Endothelial cell of umbilical vein (primary cell): ENCODE measurements around the gene SLC13A1. TPM values are rescaled to one million over a fixed set of nuclear protein-coding genes. Genes with fewer than 3 reads are reported as not detected.

Source experiments
- BruUV-seq: library from RNA; stranded (reverse); fragments of 400-500 nt; replicated peaks from 2 replicates; lab custom pipeline; 2021; lab: Mats Ljungman, UMichigan
- CTCF ChIA-PET: fragments of 300-600, 350-600 bp; sonication (Branson Sonifier 250); formaldehyde crosslinking; loops from one replicate; lab custom pipeline; 2021; ENCODE audit warnings: antibody characterized with exemption, inconsistent platforms; lab: Charles Lee
- POLR2A ChIA-PET: fragments of 300-600, 350-600 bp; sonication (Branson Sonifier 250); formaldehyde crosslinking; loops from one replicate; lab custom pipeline; 2021; ENCODE audit warnings: antibody characterized with exemption, inconsistent platforms; lab: Charles Lee
- DNase-seq: peaks from one replicate; pipeline ENCODE4 v3.0.0-alpha.2; 2011; ENCODE audit warnings: low read depth, low spot score
- FAIRE-seq: peaks from 2 replicates; lab custom pipeline; 2011; peaks lifted over from hg19 to GRCh38; lab: Jason Lieb, UNC
- H2AFZ ChIP-seq: 2 replicates; pipeline ENCODE4 v1.6.0; 2012; ENCODE audit warnings: low read depth, low read length, control low read depth, inconsistent platforms
- H3K27ac ChIP-seq: 2 replicates; pipeline ENCODE4 v1.5.1; 2011; ENCODE audit warnings: low read depth, mild to moderate bottlenecking, control low read depth, low read length, moderate library complexity; ENCODE audit not compliant: insufficient read depth
- H3K27me3 ChIP-seq, 2 experiments: 2 replicates each; pipeline versions ENCODE4 v1.6.0 to v1.6.1; 2011; ENCODE audit warnings: low read length in 2 of 2, mixed read lengths in 1 of 2; ENCODE audit not compliant: control insufficient read depth in 2 of 2, insufficient read depth in 2 of 2
- H3K36me3 ChIP-seq, 2 experiments: 2 replicates in 1 of 2; 3 replicates in 1 of 2; pipeline ENCODE4 v1.5.1; 2011; ENCODE audit warnings: low read length in 2 of 2, mild to moderate bottlenecking in 1 of 2, moderate library complexity in 1 of 2; ENCODE audit not compliant: control insufficient read depth in 2 of 2, insufficient read depth in 2 of 2; ENCODE audit errors: extremely low read depth in 1 of 2
- H3K4me1 ChIP-seq: 3 replicates; pipeline ENCODE4 v1.5.1; 2011; ENCODE audit warnings: mild to moderate bottlenecking, low read length; ENCODE audit not compliant: control insufficient read depth, insufficient read depth; ENCODE audit errors: extremely low read depth
- H3K4me2 ChIP-seq: 2 replicates; pipeline ENCODE4 v1.6.1; 2011; ENCODE audit warnings: low read length, control low read depth, mixed read lengths; ENCODE audit not compliant: insufficient read depth
- H3K4me3 ChIP-seq, 3 experiments: fragments of 200-600 bp in 1 of 3; sonication (generic), shearing (Covaris generic) in 1 of 3; replicated peaks in 1 of 3; 2 replicates each; pipeline ENCODE4 v1.5.1; 2011 to 2016; ENCODE audit warnings: control low read depth in 3 of 3, low read length in 3 of 3, mild to moderate bottlenecking in 2 of 3, inconsistent platforms in 1 of 3, low read depth in 1 of 3, moderate library complexity in 1 of 3; ENCODE audit not compliant: insufficient read depth in 1 of 3
- H3K79me2 ChIP-seq: 2 replicates; pipeline ENCODE4 v1.6.0; 2012; ENCODE audit warnings: low read length, inconsistent platforms; ENCODE audit not compliant: control insufficient read depth, insufficient read depth
- H3K9ac ChIP-seq: replicated peaks from 2 replicates; pipeline ENCODE3; 2011; ENCODE audit warnings: low read length, control low read depth; ENCODE audit not compliant: insufficient read depth; ENCODE audit errors: extremely low read depth
- H3K9me1 ChIP-seq: replicated peaks from 3 replicates; pipeline ENCODE4 v1.6.0; 2011; ENCODE audit warnings: mild to moderate bottlenecking, low read length; ENCODE audit not compliant: control insufficient read depth, insufficient read depth; ENCODE audit errors: extremely low read depth
- H3K9me3 ChIP-seq: replicated peaks from 2 replicates; pipeline ENCODE4 v1.5.1; 2012; ENCODE audit warnings: low read length, inconsistent platforms; ENCODE audit not compliant: control insufficient read depth, insufficient read depth
- H4K20me1 ChIP-seq: replicated peaks from 2 replicates; pipeline ENCODE3; 2011; ENCODE audit warnings: mild to moderate bottlenecking, low read length; ENCODE audit not compliant: control insufficient read depth, insufficient read depth; ENCODE audit errors: extremely low read depth
- CTCF ChIP-seq, 2 donors: IDR thresholded peaks; 1 replicate in 1 of 2; 2 replicates in 1 of 2; pipeline ENCODE4 v1.5.1; 2011; ENCODE audit warnings: low read length in 2 of 2, mild to moderate bottlenecking in 2 of 2, moderate library complexity in 2 of 2, control low read depth in 1 of 2, inconsistent platforms in 1 of 2, low read depth in 1 of 2; ENCODE audit not compliant: insufficient read depth in 1 of 2; ENCODE audit errors: extremely low read depth in 1 of 2
- EZH2 ChIP-seq: IDR thresholded peaks from 2 replicates; pipeline ENCODE4 v1.6.1; 2012; ENCODE audit warnings: borderline replicate concordance, low read depth, mild to moderate bottlenecking, moderate library complexity, low read length, inconsistent platforms; ENCODE audit not compliant: severe bottlenecking
- FOS ChIP-seq: IDR thresholded peaks from 2 replicates; pipeline ENCODE4 v1.6.1; 2011; ENCODE audit warnings: mild to moderate bottlenecking, low read length, moderate library complexity, borderline replicate concordance; ENCODE audit not compliant: insufficient read depth
- GATA2 ChIP-seq: IDR thresholded peaks from 2 replicates; pipeline ENCODE4 v1.7.0; 2011; ENCODE audit warnings: low read depth, mild to moderate bottlenecking, moderate library complexity, mixed read lengths, low read length; ENCODE audit not compliant: insufficient read length, insufficient read depth
- JUN ChIP-seq: IDR thresholded peaks from 2 replicates; pipeline ENCODE4 v1.6.1; 2011; ENCODE audit warnings: borderline replicate concordance, low read depth; ENCODE audit not compliant: insufficient read length, insufficient read depth
- MYC ChIP-seq: IDR thresholded peaks from one replicate; pipeline ENCODE4 v1.6.1; 2011; ENCODE audit warnings: mild to moderate bottlenecking, low read depth, low read length
- POLR2A ChIP-seq: IDR thresholded peaks from 2 replicates; pipeline ENCODE4 v1.6.1; 2012; ENCODE audit warnings: low read depth, mild to moderate bottlenecking, control low read depth, low read length
- POLR2AphosphoS5 ChIP-seq: IDR thresholded peaks from 2 replicates; pipeline ENCODE4 v1.6.1; 2012; ENCODE audit warnings: low read depth, mild to moderate bottlenecking, control low read depth, low read length, moderate library complexity; ENCODE audit not compliant: insufficient read depth
- dilution Hi-C: fragments of 300-500 bp; cut with MboI; formaldehyde crosslinking; loops from one replicate; pipeline ENCODE4 v1.15.0; 2019; ENCODE audit warnings: low sequenced_read_pairs; ENCODE audit not compliant: extremely low pct_ligation_motif_present
- intact Hi-C: fragments of 100-400 bp; cut with micrococcal nuclease; formaldehyde crosslinking; loops from one replicate; pipeline ENCODE4 v1.10.0; 2022
- polyA plus RNA-seq, 4 experiments: library from polyadenylated mRNA; depleted of rRNA in 3 of 4; stranded (reverse) in 3 of 4; unstranded in 1 of 4; fragments of >200 nt; gene quantifications; 2 replicates each; pipeline versions ENCODE4 v1.2.1 to v1.2.3, GENCODE V29; 2011 to 2012; ENCODE audit warnings: missing spikeins in 1 of 4
- total RNA-seq: library from RNA; stranded (reverse); gene quantifications from 2 replicates; pipeline ENCODE4 v1.2.3, GENCODE V29; 2021
- TF ChIP-seq, protein P1 (sequence below): IDR thresholded peaks from 2 replicates; pipeline ENCODE4 v1.6.1; 2011; ENCODE audit not compliant: insufficient read depth, insufficient read length

SLC13A1 gene
- total and polyA plus RNA-seq, 2 donors (not counting 3 experiments of a cell fraction or from before 2014, with no cell fraction given): not detected

- H3K27ac ChIP-seq: no peak overlapping the region
- no peaks in the 10 kb centered on the region for H3K79me2 ChIP-seq
- H3K4me1 ChIP-seq: no peaks in the 10 kb centered on the region
- no peaks in the 10 kb centered on the region for H3K9me1 ChIP-seq
- dilution Hi-C loops: no loop called here
- no peaks in the 10 kb centered on the region for H3K9me3 ChIP-seq
- ChIA-PET POLR2A (no interaction called here), CTCF (no interaction called here)
- FAIRE-seq (no peak), DNase-seq (no peak)
- no peak overlapping the region for H3K9ac ChIP-seq
- no peak overlapping the region for H3K4me2 ChIP-seq
- no peak for TF ChIP-seq POLR2AphosphoS5
- no peak for TF ChIP-seq CTCF (IDR thresholded peaks at IDR 0.05; ENCODE audit: extremely low read depth in 1 of 2, insufficient read depth in 1 of 2, low read depth in 1 of 2, low read length in 2 of 2)
- TF ChIP-seq JUN: no peak
- no peak for TF ChIP-seq EZH2
- no peak for TF ChIP-seq FOS
- no peak for TF ChIP-seq POLR2A
- no peak for TF ChIP-seq MYC
- TF ChIP-seq GATA2: no peak
- TF ChIP-seq, protein P1, sequence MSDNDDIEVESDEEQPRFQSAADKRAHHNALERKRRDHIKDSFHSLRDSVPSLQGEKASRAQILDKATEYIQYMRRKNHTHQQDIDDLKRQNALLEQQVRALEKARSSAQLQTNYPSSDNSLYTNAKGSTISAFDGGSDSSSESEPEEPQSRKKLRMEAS: no peak
- no peaks in the 10 kb centered on the region for H4K20me1 ChIP-seq
- BruUV-seq: no TSS peak
- intact Hi-C loops: no loop called here
- no peak overlapping the region for H2AFZ ChIP-seq
- H3K36me3 ChIP-seq: no peaks in the 10 kb centered on the region
- peaks cover 0 to 2% of the 10 kb centered on the region in 2 experiments for H3K27me3 ChIP-seq
- no peak overlapping the region for H3K4me3 ChIP-seq
Observed at GRCh38 chr7:123099712-123100111, 100.1 kb downstream of the SLC13A1 start.
